ENCODE measurements around the gene PPP1R27.

Gene PPP1R27

DNA sequence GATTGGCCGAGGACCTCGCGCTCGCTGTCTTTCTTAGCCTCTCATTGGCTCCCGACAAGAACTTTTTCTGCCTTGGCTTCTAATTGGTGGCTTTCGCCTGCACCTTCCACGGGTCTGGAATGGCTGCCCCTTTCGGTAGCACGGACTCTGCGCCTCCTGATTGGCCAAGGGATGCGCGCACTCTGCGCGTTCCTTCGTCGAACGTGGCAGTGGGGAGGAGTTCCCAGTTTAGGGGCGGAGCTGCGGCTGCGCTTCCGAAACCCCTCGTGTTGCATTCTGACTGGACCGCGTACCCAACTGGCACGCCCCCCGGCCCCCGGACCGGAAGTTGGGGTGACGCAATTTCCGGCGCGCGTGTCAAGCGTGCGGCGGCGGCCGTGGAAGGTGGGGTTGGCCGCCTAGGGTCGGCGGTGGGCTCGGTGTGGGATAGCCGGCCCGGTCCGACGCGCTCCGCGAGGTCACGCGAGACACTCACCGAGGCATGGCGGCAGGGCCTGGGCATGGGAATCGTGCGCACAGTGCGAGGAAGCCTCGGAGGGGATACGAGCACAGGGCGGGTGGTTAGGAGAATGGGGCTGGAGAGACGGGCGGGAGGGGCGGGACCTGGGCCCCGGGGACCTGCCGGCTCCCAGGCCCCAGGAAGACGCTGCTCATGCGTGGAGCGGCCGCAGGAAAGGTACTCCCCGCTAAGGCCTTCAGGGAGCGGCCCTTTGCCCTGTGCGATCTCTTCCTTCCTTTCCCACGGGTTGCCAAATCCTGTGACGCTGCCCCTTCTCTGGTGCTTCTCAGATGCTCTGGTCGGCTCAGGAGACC is 26.1 kb upstream of the PPP1R27 start:
- DNase-seq (ENCODE audit: low read depth): peak; percentile 99

GRCh38 chr17:81859906-81860755 is 25.3 kb upstream of the PPP1R27 start, which contains the start of gene P4HB:
TSS of gene P4HB (minus strand) at chr17:81860535. CDS start at chr17:81860471, 64 bp downstream.
- DNase-seq (ENCODE audit: low read depth): peak; percentile 96

GRCh38 chr17:81858967-81859905 is 24.4 kb upstream of the PPP1R27 start:
- DNase-seq (ENCODE audit: low read depth): no peak

DNA sequence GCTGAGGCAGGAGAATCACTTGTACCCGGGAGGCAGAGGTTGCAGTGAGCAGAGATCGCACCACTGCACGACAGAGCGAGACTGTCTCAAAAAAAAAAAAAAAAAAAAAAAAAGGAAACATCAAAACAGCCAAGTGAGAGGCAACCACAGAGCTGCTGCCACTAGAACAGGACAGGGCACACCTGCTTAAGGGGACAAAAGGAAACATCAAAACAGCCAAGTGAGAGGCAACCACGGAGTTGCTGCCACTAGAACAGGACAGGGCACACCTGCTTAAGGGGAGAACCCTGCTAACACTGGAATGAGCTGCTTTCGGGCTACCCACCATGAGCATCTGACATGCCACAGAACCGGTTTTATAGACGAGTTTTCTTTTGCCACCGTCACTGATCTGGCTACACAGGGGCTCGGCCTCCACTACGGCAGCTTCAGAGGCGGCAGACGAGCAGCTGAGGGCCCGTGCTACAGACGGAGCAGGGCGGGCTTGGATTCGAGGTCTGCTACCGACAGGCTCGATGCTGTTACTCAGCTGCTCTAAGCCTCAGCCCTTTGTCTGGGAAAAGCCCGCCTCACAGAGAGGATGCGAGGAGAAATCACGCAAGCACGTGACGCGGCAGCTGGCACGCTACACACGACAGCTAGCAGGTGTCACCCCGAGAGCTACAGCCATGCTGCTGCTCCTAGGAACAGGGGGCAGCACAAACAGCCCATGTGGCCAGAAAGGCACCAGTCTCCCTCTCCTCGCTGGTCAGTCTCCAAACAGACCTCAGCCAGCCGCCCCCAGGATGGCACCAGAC is 23.5 kb upstream of the PPP1R27 start:
- no peak for DNase-seq (ENCODE audit: low read depth)

GRCh38 chr17:81854974-81855774 is 20.3 kb upstream of the PPP1R27 start:
- no peak for DNase-seq (ENCODE audit: low read depth)

DNA sequence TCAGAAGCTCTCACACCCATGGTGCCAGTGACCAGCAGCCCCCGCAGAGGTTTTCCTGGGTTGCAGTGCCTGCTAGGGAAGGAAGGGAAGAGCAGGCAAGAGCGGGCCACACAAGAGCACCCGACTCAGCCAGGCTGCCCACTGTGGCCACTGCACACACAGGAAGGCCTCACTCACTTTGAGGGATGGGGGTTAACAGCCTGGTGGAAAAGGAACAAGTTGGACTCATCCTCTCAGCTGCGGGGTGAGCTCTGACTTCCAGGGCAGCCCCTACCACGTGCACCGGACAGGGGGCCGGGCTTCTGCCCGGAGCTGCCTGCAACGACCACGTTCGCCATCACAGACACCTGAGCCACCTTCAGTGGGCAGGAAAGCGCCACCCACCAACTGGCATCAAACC is 17.4 kb upstream of the PPP1R27 start:
- DNase-seq (ENCODE audit: low read depth): no peak

DNA sequence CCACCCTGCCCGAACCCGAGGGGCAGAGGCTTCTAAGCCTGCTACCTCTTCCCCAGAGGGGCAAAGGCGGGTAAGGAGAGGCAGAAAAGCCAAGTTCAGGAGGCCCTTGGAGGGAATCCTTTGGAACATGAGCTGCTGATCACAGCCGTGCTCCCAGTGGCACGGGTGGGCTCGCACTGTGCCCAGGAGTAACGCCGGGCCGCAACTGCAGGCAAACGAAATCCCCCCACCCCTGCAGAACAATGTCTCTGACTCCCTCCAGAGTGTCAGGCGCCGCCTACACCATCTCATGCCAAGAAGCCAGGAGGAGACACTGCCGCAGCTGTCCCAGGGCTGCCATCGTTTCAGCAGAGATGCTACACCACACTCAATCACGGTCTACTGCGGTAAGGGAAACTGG is 16.6 kb upstream of the PPP1R27 start:
- no peak for DNase-seq (ENCODE audit: low read depth)

- no peak for DNase-seq (ENCODE audit: low read depth)
Measured at GRCh38 chr17:81849457-81849856, 14.6 kb upstream of the PPP1R27 start.

- DNase-seq (ENCODE audit: low read depth): no peak
Measured at GRCh38 chr17:81846743-81847689, 12.2 kb upstream of the PPP1R27 start.

DNA sequence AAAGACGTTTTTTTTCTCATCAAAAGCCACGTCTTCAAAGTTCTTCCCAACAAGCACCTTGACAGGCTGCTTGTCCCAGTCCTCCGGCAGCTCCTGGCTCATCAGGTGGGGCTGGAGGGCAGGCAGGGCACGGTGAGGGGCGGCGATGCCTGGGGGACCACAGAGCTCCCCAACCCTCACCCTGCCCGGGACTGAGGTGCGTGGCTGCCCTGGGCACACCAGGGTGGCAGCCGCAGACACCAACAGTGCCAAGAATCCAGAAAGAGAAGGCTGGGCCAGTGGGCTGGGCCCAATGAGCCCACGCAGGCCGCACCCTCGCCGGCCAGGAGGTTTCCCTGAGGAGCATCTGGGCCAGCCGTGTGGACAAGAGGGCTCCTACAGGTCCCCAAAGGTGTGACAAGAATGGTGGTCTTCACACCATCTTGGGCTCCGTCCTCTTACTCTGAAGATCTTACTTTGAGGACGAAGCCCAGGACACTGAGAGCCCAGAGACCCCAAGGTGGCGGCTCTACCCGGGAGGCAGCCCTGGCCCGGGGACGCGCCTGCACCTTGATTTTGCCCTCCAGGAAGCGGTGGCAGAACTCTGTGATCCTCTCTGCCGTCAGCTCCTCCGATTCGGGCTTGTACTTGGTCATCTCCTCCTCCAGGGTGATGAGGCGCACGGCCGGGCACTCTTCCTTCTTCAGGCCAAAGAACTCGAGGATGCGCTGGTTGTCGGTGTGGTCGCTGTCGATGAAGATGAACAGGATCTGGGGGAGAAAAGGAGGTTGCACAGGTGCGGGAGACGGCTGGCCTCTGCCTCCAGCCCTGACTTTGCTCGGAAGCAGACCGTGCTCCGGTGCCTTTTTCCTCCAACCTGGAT is 11.3 kb upstream of the PPP1R27 start:
- no peak for DNase-seq (ENCODE audit: low read depth)

GRCh38 chr17:81845361-81845760 is 10.5 kb upstream of the PPP1R27 start:
- DNase-seq (ENCODE audit: low read depth): no peak

- DNase-seq (ENCODE audit: low read depth): no peak
Measured at GRCh38 chr17:81844887-81845286, 10.0 kb upstream of the PPP1R27 start.

- no peak for DNase-seq (ENCODE audit: low read depth)
Measured at GRCh38 chr17:81844327-81844851, 9.5 kb upstream of the PPP1R27 start.

GRCh38 chr17:81843713-81844326 is 9.0 kb upstream of the PPP1R27 start:
- DNase-seq (ENCODE audit: low read depth): no peak

DNA sequence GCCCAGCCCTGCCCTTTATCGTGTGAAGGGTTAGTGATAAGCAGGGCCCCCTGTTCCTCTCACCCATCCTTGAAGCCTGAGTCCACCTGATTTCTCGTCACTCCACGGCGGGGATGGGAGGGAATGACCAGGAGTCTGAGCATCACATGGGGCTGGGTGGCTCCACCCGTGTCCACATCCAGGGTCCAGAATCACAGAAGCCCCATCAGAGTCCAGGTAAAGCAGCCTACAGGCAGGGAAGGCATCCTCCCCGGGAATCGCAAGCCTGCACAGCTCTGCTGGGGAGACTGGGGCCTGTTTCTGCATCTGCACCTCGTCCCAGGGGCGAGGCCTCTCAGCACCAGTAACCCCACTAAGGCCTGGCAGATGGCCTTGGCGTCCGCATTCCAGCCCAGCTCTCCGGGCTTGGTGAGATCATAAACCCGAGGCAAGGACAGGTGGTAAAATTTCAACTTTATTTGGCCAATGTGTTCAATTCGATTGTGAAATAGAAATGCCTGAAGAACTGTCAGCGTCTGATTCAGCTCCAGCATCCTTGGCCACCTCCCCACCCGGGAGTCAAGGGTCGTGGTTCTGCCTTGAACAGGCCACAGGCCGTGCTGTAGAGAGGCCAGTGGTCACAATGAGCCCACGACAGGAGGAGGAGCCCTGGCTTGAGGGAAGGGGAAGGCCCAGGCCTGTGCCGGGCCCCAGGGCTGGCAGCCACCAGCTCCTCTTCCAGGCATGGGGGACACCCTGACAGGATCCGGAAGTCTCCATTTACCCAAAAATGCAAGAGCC is 8.1 kb upstream of the PPP1R27 start:
- no peak for DNase-seq (ENCODE audit: low read depth)

- DNase-seq (ENCODE audit: low read depth): no peak
Measured at GRCh38 chr17:81842378-81842724, 7.5 kb upstream of the PPP1R27 start.

GRCh38 chr17:81841866-81842265 is 7.0 kb upstream of the PPP1R27 start:
- DNase-seq (ENCODE audit: low read depth): no peak

Measured in activated T-cell treated with anti-CD3 and anti-CD28 coated beads for 48 hours (primary cell).